Neural cell (in vitro differentiated cells): ENCODE measurements around the gene ZNF497. TPM values are rescaled to one million over a fixed set of nuclear protein-coding genes. Genes with fewer than 3 reads are reported as not detected.
"Not testable (repeated sequence)": the region's sequence is repeated elsewhere in the genome, so short reads cannot be mapped to it uniquely, and the experiment has no call there.

ENCODE experiments used
- H2AFZ ChIP-seq: fragments of 200-600, 300-800 bp; sonication (generic), shearing (Covaris generic); 2 replicates; pipeline ENCODE4 v1.6.0; 2014; ENCODE audit warnings: low read depth, mild to moderate bottlenecking, antibody characterized with exemption, low read length, moderate library complexity
- H3F3A ChIP-seq: fragments of 200-600 bp; shearing (Covaris generic); 2 replicates; pipeline ENCODE4 v1.6.1; 2016; ENCODE audit warnings: mild to moderate bottlenecking, moderate library complexity, mixed read lengths, antibody characterized with exemption, low read length; ENCODE audit not compliant: insufficient read depth, poor library complexity, severe bottlenecking
- H3K27ac ChIP-seq: fragments of 200-600, 300-800 bp; sonication (generic), shearing (Covaris generic); 2 replicates; pipeline ENCODE4 v1.5.1; 2014; ENCODE audit warnings: mild to moderate bottlenecking, low read length, moderate library complexity
- H3K27me3 ChIP-seq: fragments of 300-800, 200-600 bp; sonication (generic), shearing (Covaris generic); 2 replicates; pipeline ENCODE4 v1.6.0; 2014; ENCODE audit warnings: mild to moderate bottlenecking, low read depth, low read length, moderate library complexity; ENCODE audit not compliant: insufficient read depth
- H3K36me3 ChIP-seq: fragments of 300-800, 200-600 bp; sonication (generic), shearing (Covaris generic); 2 replicates; pipeline ENCODE4 v1.5.1; 2014; ENCODE audit warnings: mild to moderate bottlenecking, antibody characterized with exemption, low read length, moderate library complexity; ENCODE audit not compliant: insufficient read depth
- H3K4me2 ChIP-seq: fragments of 300-800, 200-600 bp; sonication (generic), shearing (Covaris generic); 2 replicates; pipeline ENCODE4 v1.6.0; 2014; ENCODE audit warnings: mild to moderate bottlenecking, low read length
- H3K4me3 ChIP-seq: fragments of 300-800, 200-600 bp; sonication (generic), shearing (Covaris generic); 2 replicates; pipeline ENCODE4 v1.5.1; 2014; ENCODE audit warnings: mild to moderate bottlenecking, low read length, moderate library complexity
- H3K79me2 ChIP-seq: fragments of 200-600 bp; shearing (Covaris generic); replicated peaks from 2 replicates; pipeline ENCODE4 v1.6.0; 2014; ENCODE audit warnings: mild to moderate bottlenecking, low read length, moderate library complexity; ENCODE audit not compliant: insufficient read depth
- H3K9ac ChIP-seq: fragments of 300-800, 200-600 bp; sonication (generic), shearing (Covaris generic); 2 replicates; pipeline ENCODE4 v1.6.1; 2016; ENCODE audit warnings: mild to moderate bottlenecking, low read length, mixed read lengths
- H3K9me2 ChIP-seq: fragments of 200-600 bp; shearing (Covaris generic); 2 replicates; pipeline ENCODE4 v1.6.1; 2016; ENCODE audit warnings: mild to moderate bottlenecking, low read length, mixed read lengths; ENCODE audit not compliant: insufficient read depth
- H3K9me3 ChIP-seq: fragments of 200-600, 300-800 bp; sonication (generic), shearing (Covaris generic); 2 replicates; pipeline ENCODE4 v1.6.1; 2016; ENCODE audit warnings: mild to moderate bottlenecking, mixed run types, low read length, moderate library complexity, mixed read lengths
- H4K20me1 ChIP-seq: fragments of 200-600 bp; shearing (Covaris generic); 2 replicates; pipeline ENCODE4 v1.6.1; 2016; ENCODE audit warnings: mild to moderate bottlenecking, mixed run types; ENCODE audit not compliant: insufficient read depth
- CTCF ChIP-seq: fragments of 450-650 bp; IDR thresholded peaks from 2 replicates; pipeline ENCODE4 v1.5.1; 2014; ENCODE audit warnings: antibody characterized with exemption, mild to moderate bottlenecking, moderate library complexity; ENCODE audit not compliant: poor library complexity, severe bottlenecking
- EP300 ChIP-seq: fragments of 450-650 bp; conservative IDR thresholded peaks from 2 replicates; pipeline ENCODE4 v1.6.1; 2014; ENCODE audit warnings: antibody characterized with exemption, mild to moderate bottlenecking, moderate library complexity; ENCODE audit not compliant: poor library complexity, severe bottlenecking
- EZH2 ChIP-seq: fragments of 200-600, 300-800 bp; shearing (Covaris generic), sonication (generic); IDR thresholded peaks from 2 replicates; pipeline ENCODE4 v1.6.1; 2014; ENCODE audit warnings: antibody characterized with exemption, low read length, borderline replicate concordance, mild to moderate bottlenecking; ENCODE audit not compliant: insufficient read depth, poor library complexity, severe bottlenecking
- MXI1 ChIP-seq: fragments of 450-650 bp; conservative IDR thresholded peaks from 2 replicates; pipeline ENCODE4 v1.6.1; 2014; ENCODE audit warnings: antibody characterized with exemption, mild to moderate bottlenecking; ENCODE audit not compliant: poor library complexity, severe bottlenecking
- POLR2AphosphoS5 ChIP-seq: IDR thresholded peaks from 2 replicates; pipeline ENCODE4 v1.6.1; 2012
- RAD21 ChIP-seq: fragments of 450-650 bp; conservative IDR thresholded peaks from 2 replicates; pipeline ENCODE4 v1.6.1; 2014; ENCODE audit warnings: antibody characterized with exemption, mild to moderate bottlenecking, moderate library complexity
- SMC3 ChIP-seq: fragments of 450-650 bp; conservative IDR thresholded peaks from 2 replicates; pipeline ENCODE4 v1.6.1; 2014; ENCODE audit warnings: antibody characterized with exemption, mild to moderate bottlenecking, moderate library complexity; ENCODE audit not compliant: poor library complexity
- TAF1 ChIP-seq: IDR thresholded peaks from 2 replicates; pipeline ENCODE4 v1.6.1; 2012; ENCODE audit warnings: low read depth
- polyA plus RNA-seq: library from polyadenylated mRNA; depleted of rRNA; stranded (reverse); fragments of >200 nt; gene quantifications from 2 replicates; pipeline ENCODE4 v1.2.3, GENCODE V29; 2014
- TF ChIP-seq, protein P1 (sequence below): IDR thresholded peaks from 2 replicates; pipeline ENCODE4 v1.6.1; 2012; ENCODE audit warnings: borderline replicate concordance

Gene ZNF497
- polyA plus RNA-seq, 1 donor from 2014 or later: 13.7 TPM

- Histone ChIP-seq H3K36me3 (no peaks in the 10 kb centered on the region), H3K9me2 (no peaks in the 10 kb centered on the region), H3K9ac (peak overlapping the region; percentile 90), H3K9me3 (no peaks in the 10 kb centered on the region), H3K4me3 (peak overlapping the region; percentile 99), H3K27me3 (no peaks in the 10 kb centered on the region), H3F3A (no peaks in the 10 kb centered on the region), H3K27ac (no peak overlapping the region), H3K4me2 (peak overlapping the region; percentile 91), H3K79me2 (peaks cover 16% of the 10 kb centered on the region), H2AFZ (no peak overlapping the region), H4K20me1 (no peaks in the 10 kb centered on the region)
- TF ChIP-seq, protein P1, sequence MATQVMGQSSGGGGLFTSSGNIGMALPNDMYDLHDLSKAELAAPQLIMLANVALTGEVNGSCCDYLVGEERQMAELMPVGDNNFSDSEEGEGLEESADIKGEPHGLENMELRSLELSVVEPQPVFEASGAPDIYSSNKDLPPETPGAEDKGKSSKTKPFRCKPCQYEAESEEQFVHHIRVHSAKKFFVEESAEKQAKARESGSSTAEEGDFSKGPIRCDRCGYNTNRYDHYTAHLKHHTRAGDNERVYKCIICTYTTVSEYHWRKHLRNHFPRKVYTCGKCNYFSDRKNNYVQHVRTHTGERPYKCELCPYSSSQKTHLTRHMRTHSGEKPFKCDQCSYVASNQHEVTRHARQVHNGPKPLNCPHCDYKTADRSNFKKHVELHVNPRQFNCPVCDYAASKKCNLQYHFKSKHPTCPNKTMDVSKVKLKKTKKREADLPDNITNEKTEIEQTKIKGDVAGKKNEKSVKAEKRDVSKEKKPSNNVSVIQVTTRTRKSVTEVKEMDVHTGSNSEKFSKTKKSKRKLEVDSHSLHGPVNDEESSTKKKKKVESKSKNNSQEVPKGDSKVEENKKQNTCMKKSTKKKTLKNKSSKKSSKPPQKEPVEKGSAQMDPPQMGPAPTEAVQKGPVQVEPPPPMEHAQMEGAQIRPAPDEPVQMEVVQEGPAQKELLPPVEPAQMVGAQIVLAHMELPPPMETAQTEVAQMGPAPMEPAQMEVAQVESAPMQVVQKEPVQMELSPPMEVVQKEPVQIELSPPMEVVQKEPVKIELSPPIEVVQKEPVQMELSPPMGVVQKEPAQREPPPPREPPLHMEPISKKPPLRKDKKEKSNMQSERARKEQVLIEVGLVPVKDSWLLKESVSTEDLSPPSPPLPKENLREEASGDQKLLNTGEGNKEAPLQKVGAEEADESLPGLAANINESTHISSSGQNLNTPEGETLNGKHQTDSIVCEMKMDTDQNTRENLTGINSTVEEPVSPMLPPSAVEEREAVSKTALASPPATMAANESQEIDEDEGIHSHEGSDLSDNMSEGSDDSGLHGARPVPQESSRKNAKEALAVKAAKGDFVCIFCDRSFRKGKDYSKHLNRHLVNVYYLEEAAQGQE: no peak
- TF ChIP-seq CTCF: no peak
- TF ChIP-seq MXI1: no peak
- TF ChIP-seq EZH2: no peak
- TF ChIP-seq SMC3: no peak
- TF ChIP-seq TAF1: no peak
- no peak for TF ChIP-seq RAD21
- TF ChIP-seq POLR2AphosphoS5: no peak
- TF ChIP-seq EP300: no peak
These were observed 44.5 kb upstream of the ZNF497 start for GRCh38 chr19:58406818-58407657.

GRCh38 chr19:58403920-58404478 is 41.4 kb upstream of the ZNF497 start:
- not testable (repeated sequence) for H3K36me3 ChIP-seq, H3K9me2 ChIP-seq, H3K9me3 ChIP-seq, H3K27me3 ChIP-seq, H3K27ac ChIP-seq, H3F3A ChIP-seq, H4K20me1 ChIP-seq, H3K4me2 ChIP-seq, H3K4me3 ChIP-seq, H3K9ac ChIP-seq, H2AFZ ChIP-seq
- H3K79me2 ChIP-seq: peaks cover 15% of the 10 kb centered on the region
